GM18526 (cell line): ENCODE data around the gene UTY.

Experiments
- POLR2A ChIP-seq: IDR thresholded peaks from 3 replicates; pipeline ENCODE4 v1.6.1; 2011; ENCODE audit not compliant: insufficient read length; ENCODE audit errors: extremely low read depth

The UTY gene

DNA sequence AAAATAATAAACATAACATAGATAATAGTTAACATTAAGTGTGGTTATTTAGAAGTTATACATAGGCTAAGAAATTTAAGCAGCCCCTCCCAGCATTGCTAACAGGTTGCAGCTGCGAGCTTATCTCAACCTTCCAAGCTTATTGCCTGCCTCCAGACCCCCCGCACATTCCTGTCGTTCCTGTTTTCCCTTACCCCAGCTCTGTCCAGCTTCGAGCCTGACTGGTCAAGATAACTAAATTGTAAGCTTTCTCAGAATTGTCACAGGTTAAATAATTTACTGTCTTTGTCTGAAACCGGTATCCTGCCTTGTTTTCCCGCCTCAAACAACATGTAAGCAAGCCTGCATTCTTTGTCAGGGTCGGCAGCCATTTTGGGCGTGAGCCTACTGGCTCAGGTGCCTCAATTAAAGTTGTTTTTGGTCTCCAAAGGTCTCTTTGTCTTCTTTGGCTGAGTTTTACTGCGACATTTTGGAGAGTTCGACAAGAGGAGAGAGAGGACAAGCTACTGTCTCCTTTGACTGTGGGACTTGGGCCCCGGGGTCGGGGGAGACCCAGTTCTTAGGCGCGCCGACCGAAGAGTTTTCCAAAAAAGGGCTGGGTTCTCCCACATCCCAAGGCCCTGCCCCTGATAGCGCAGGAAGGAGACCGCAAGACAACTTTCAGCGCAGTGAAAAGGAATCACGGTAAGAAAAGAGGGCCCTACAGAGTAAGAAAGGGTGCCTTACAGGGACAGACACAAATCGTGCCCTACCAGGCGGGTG lies 44.4 kb downstream of the UTY start:
- TF ChIP-seq POLR2A = no peak

DNA sequence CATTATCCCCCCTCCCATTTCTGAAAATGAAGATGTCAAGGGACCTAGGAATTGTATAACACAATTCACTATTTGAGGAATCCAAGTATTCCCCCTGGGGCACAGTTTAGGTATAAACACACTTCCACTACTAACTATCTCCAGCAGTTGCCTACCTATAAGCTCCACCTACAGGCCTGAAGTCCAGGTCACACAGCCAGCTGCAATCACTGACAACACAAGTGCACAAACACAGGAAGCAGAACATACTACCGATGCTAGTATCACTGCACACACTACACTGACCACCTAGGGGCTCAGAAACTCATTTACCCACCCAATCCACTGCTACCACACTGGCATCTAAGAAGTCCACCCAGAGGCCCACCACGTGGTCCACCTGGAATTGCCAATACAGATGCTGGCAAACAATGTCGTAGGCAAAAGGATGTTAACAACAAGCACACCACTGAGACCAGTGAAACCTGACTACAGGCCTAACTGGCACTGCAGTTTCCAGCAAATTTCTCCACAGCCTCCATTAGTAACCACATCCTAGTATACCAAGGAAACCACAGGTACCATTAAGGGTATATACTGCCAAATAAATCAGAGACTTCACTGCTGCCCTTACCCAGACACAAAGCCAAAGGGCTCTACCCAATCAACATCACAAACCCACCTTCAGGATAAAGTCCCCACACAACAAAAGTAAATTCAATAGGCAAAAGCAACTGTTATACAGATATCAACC lies 47.4 kb downstream of the UTY start:
- TF ChIP-seq POLR2A = no peak

DNA sequence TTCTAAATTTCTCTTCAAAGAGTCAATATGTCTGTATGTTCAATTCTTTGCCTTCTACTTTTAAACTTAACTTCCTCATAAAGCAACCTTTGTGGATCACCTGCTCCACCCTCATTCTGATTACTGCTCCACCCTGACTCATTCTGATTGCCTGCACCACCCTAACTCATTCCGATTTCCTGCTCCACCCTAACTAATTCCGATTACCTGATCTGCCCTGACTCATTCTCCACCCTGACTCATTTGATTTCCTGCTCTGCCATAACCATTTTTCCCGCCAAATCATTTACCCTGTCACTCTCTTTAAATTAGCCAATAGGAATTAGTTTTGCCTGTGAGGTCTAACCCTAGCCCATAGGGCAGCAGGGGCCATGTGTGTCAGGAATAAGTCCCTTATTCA lies 50.3 kb downstream of the UTY start:
- TF ChIP-seq POLR2A = no peak

DNA sequence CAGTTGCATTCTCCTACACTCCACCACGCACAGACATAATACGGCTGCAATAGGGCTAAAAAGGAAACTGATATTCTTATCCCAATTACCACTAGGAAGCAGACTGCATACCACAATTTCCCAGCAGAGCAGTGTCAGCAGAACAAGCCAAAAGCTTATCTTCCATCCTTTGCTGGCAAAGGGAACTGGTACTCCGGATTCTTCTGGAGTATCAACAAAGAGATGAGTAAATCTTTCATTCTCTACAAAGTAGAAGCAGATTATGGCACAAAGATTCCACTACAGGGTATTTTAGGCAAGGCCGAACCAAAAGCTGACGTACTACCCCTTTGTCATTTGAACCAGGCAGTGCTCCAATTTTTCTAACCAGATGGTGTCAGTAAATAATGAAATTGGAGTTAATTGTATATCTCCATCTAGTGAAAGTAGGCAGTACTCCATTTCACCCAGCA lies 56.5 kb downstream of the UTY start:
- TF ChIP-seq POLR2A = no peak

DNA sequence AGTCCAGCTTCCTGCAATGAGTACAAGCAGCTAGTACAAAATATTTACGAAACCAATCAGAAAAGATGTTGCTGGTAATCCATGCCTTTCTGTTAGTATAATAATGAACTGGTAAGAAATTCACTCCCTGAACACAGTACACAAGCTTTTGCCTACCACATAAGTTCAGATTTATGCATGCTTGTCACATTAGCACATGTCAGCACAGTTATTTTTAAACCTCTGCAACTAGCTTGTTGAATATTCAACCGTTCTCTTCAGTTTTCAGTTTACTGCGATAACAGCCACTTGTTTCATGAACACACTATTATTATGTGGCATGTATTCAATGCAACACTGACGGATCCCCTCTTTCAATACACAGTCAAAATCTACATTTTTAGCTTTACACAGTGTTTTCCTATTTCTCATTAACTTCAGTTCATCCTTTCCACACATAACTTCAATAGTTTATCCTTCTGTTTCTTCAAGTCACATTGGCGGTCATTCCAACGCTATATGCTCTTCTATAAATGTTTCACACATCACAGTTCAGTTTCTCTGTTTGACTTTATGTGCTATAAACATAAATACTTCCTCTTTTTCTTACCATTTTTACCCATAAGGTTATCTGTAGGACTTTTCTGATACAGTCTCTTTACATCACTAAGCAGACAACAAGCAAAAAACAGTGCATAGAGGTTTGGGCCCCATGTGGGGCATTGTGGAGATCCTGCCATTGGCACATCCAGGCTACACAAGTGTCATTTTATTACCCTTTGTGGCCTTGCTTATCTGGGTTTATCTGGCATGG lies 62.8 kb downstream of the UTY start:
- TF ChIP-seq POLR2A = no peak

DNA sequence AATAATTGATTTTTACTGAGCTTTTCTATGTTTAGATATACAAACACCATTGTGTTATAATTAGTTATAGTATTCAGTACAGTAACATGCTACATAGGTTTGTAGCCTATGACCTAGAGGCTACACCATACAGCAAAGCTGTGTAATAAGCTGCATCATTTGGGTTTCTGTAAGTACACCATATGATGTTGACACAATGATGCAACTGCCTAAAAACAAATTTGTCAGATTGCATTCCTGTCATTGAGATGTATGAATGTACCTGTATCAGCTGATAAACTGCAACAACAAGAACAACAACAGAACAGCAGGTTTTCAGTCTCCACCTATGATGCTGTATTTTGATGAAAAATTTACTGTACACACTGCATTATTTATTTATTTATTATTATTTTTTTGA lies 64.3 kb downstream of the UTY start:
- TF ChIP-seq POLR2A = no peak

DNA sequence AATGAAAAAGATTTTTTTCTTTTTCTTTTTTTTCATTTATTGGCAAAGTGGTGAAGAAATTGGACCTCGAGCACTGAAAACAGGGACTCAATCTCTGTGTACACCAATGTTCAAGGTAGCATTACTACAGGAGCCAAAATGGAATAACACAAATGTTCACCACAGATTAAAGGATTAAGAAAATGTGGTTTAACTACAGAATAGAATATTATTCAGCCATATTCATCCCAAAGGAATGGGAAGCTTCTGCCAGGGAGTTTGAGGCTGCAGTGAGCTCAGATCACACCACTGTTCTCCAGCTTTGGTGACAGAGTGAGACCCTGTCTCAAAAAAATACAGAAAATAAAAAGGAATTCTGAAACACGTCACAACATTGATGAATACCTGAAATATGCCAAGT lies 81.0 kb downstream of the UTY start:
- TF ChIP-seq POLR2A = no peak

DNA sequence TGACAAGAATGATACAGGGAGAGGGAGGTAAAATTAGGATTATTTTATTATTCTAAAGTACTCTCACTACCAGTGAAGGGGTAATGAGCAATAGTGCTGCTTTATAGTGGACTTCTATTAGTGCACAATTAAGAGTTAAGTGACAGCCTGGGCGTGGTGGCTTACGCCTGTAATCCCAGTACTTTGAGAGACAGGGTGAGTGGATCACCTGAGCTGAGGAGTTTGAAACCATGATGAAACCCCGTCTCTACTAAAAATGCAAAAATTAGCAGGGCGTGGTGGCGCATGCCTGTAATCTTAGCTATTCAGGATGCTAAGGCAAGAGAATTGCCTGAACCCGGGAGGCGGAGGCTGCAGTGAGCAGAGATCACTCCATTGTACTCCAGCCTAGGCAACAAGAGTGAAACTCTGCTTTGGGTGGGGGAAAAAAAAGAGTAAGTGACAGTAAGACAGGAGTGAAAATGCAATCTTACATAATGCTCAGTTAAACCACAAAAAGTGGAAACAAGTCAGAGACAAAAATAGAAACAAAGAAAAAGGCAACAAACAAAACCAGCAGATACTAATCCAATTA lies 98.6 kb downstream of the UTY start:
- TF ChIP-seq POLR2A = no peak

DNA sequence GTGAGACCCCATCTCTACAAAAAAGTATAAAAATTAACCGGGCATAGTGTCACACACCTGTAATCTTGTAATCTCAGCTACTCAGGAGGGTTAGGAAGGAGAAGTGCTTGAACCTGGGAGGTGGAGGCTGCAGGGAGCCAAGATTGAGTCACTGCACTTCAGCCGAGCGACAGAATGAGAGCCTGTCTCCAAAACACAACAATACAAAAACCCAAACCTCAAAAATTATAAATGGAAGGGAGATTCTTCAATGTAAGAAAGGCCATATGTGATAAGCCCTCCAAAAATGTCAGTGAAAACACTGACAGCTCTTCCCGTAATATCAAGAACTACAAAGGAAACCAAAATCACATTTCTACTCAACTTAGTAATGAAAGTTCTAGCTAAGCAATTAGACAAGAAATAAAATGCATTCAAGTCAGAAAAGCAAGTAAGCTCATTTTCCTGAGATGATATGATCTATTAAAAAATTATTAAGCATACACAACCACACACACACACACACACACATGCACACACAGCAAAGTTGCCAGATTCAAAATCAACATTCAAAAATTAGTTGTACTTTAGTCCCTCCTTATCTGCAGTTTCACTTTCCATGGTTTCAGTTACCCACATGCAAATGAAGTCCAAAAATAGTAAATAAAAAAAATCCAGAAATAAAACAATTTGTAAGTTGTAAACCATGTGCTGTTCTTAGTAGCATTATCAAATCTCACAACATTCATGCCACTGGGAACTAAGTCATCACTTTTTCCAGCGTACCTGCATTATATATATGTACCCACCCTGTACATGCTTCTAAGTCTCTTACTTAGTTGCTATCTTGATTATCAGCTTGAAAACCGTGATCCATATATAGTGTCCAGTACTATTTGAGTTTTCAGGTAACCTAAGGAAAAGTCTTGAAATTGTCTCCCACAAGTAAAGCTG lies 108.7 kb downstream of the UTY start:
- TF ChIP-seq POLR2A = no peak

DNA sequence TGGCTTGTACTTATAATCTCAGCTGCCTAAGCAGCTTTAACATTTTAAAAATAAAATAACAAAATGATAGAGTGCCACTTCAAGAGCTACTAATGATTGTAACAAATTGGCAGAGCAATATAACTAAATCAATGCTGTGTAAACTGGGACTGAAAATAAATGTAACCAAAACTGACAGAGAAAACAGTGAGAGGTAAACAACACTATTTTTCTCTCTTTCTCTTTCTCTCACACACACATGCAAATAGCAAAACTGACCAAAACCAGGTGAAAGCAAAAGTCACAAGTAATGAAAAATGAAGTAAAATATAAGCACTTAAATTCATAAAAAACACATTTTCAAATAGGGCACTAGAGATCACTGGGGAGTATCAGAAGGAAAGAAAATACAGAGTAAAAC lies 109.6 kb downstream of the UTY start:
- no peak for TF ChIP-seq POLR2A

DNA sequence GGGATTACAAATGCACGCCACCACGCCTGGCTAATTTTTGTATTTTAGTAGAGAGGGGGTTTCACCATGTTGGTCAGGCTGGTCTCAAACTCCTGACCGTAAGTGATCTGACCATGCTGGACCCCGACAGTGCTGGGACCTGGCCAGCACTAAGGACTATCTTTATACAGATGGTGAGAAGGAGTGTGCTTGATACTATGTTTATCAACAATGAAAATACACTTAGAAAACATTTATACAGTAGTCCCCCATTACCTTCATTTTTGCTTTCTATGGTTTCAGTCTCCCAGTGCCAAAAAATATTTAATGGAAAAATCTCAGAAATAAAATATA lies 111.4 kb downstream of the UTY start:
- TF ChIP-seq POLR2A = no peak

DNA sequence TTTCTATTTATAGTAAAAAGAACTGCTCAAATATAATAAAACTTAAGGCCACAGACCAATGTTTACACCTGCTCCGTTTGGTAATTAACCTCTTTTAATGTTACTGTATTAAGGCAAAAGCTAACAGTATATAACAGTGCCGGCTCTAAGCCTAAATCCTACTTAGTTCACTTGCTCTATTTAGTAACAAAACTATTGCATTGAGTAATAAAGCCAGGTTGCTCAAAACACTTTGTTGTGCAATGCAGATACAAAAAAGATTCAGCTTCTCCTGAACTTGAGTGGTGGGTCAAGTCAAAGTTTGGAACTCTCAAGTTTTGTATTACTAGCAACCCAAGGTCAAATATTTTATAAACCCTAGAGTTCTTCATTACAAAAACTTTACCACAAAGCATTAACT lies 116.2 kb downstream of the UTY start:
- TF ChIP-seq POLR2A = no peak

DNA sequence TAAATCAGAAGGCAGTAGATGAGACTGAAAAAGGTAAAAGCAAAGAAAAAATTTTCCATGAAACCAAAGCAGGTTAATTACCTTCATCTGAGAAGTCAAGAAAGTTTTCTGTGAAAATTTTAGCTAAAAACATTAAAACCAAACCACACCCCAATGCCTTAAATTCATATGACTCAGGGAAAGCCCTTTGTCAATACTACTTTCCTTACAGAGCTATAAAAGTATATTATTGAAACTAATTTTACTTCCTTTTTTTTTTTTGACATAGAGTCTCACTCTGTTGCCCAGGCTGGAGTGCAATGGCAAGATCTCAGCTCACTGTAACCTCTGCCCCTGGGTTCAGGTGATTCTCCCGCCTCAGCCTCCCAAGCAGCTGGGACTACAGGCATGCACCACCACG lies 117.2 kb downstream of the UTY start:
- no peak for TF ChIP-seq POLR2A

DNA sequence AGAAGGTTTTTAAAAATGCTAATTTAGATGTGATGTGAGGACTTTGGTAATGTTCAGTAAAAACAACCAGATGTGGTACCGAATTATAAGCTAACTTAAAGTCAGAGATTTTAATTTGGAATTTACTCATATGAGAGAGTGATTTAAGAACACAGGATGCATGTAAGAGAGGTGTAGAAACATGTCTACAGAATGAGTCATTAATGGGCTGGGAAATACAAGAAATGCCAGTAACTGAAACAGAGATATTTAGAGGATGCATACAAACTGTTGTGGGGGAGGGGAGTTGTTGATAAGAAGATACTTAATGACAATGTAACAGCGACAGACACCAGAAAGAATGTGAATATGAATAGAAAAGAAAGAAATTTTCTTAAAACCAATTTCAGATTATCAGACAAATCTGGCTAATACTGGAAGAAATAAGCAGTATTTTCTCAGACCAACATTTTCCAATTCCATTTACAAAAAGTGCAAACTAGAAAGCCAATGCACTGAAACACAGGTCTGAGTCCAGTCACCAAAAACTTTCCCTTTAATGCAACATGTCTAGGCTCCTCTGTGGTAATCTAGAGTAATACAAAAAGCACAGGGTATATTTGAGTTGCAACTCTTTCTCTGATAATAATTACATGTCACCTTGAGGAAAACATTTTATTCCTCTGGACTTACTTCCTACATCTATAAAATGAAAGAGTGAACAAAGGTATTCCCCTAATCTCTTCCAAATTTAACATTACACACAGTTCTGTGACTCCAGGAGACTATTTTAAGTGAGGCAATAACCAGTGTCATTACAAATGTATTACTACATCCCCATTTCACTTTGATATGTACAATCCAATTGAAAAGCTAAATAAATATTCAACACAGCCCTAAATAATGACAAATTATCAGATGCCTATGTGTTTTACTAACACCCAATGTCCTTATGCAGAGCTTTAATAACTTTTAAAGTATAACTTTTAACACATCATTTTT lies 117.9 kb downstream of the UTY start:
- TF ChIP-seq POLR2A = no peak

DNA sequence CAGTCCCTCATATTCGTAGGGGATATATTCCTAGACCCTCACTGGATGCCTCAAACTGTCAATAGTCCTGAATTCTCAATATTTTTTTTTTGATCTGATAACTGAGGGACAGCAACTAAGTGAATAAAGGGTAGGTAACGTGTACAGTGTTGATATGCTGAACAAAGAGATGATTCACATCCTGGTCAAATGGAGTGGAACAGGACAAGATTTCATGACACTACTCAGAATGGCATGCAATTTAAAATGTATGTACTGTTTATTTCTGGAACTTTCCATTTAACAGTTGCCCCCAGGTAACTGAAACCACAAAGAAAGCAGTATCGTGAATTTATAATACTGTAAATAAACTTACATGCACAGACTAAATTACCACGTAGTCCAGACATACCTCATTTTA lies 128.4 kb downstream of the UTY start:
- no peak for TF ChIP-seq POLR2A
